MCF 10A (cell line): Measurements from ENCODE around the gene TAGLN3. TPM values are rescaled to one million over a fixed set of nuclear protein-coding genes. Genes with fewer than 3 reads are reported as not detected.

ENCODE experiments used
- BruUV-seq: library from RNA; stranded (reverse); fragments of 400-500 nt; replicated peaks from 2 replicates; lab custom pipeline; 2021; lab: Mats Ljungman, UMichigan
- CTCF ChIA-PET: fragments of 300-600 bp; sonication (Branson Sonifier 250); formaldehyde crosslinking; extraction: SDS; loops from one replicate; lab custom pipeline; 2021; ENCODE audit warnings: antibody characterized with exemption, inconsistent platforms; lab: Yijun Ruan, JAX
- POLR2A ChIA-PET: fragments of 300-600, 350-650 bp; sonication (Branson Sonifier 250); formaldehyde crosslinking; extraction: SDS; loops from one replicate; lab custom pipeline; 2020; ENCODE audit warnings: antibody characterized with exemption, inconsistent platforms; lab: Yijun Ruan, JAX
- DNase-seq: peaks from one replicate; pipeline ENCODE4 v3.0.0-alpha.2; 2018; ENCODE audit not compliant: unreplicated experiment
- H3K27ac Mint-ChIP-seq: one replicate; pipeline ENCODE4 v1.8.0; 2022; ENCODE audit warnings: mild to moderate bottlenecking, low read depth, mixed read lengths; ENCODE audit not compliant: unreplicated experiment
- H3K27me3 Mint-ChIP-seq: one replicate; pipeline ENCODE4 v1.8.0; 2022; ENCODE audit warnings: mixed read lengths; ENCODE audit not compliant: insufficient read depth, unreplicated experiment
- H3K36me3 Mint-ChIP-seq: one replicate; pipeline ENCODE4 v1.8.0; 2022; ENCODE audit warnings: mild to moderate bottlenecking, moderate library complexity, mixed read lengths; ENCODE audit not compliant: insufficient read depth, unreplicated experiment
- H3K4me1 Mint-ChIP-seq: one replicate; pipeline ENCODE4 v1.8.0; 2022; ENCODE audit warnings: mixed read lengths; ENCODE audit not compliant: insufficient read depth, unreplicated experiment
- H3K4me3 Mint-ChIP-seq: one replicate; pipeline ENCODE4 v1.8.0; 2022; ENCODE audit warnings: mild to moderate bottlenecking, moderate library complexity, mixed read lengths; ENCODE audit not compliant: unreplicated experiment
- H3K9me3 Mint-ChIP-seq: one replicate; pipeline ENCODE4 v1.8.0; 2022; ENCODE audit warnings: mixed read lengths; ENCODE audit not compliant: unreplicated experiment
- CTCF ChIP-seq: fragments of 200-600 bp; IDR thresholded peaks from one replicate; pipeline ENCODE4 v1.8.0; 2022; ENCODE audit warnings: antibody characterized with exemption, mild to moderate bottlenecking; ENCODE audit not compliant: unreplicated experiment
- intact Hi-C: fragments of 100-400 bp; cut with micrococcal nuclease; formaldehyde crosslinking; loops from 2 replicates; pipeline ENCODE4 v1.14.1; 2022
- total RNA-seq: library from RNA; stranded (reverse); gene quantifications from 2 replicates; pipeline ENCODE4 v1.2.3, GENCODE V29; 2022

Gene TAGLN3
- total RNA-seq, 1 experiment from 2014 or later, result not detected

GRCh38 chr3:111965484-111965883 lies 33.2 kb upstream of the TAGLN3 start:
- H3K4me1 Mint-ChIP-seq, result peaks cover 17% of the 10 kb centered on the region
- TF ChIP-seq CTCF, result no peak
- no peaks in the 10 kb centered on the region for H3K27me3 Mint-ChIP-seq
- POLR2A ChIA-PET, result interaction anchor here (1.0 to 4.1 kb wide), 4 partner anchors 13 to 248 kb away, joined by 5 to 18 read pairs (median 9); partner anchors contain the start of gene ABHD10
- intact Hi-C loops, result loop anchor here (5.0 kb wide), 1 partner anchor 388 kb away; no protein-coding TSS in a partner anchor
- CTCF ChIA-PET, result interaction anchor here (0.6 to 14.3 kb wide), 13 partner anchors 10 to 388 kb away, joined by 3 to 278 read pairs (median 5); partner anchors contain the start of genes ABHD10 and PHLDB2
- H3K9me3 Mint-ChIP-seq, result no peaks in the 10 kb centered on the region
- H3K27ac Mint-ChIP-seq, result no peak overlapping the region
- no TSS peak for BruUV-seq
- no peak for DNase-seq
- H3K36me3 Mint-ChIP-seq, result peaks cover 86% of the 10 kb centered on the region
- no peak overlapping the region for H3K4me3 Mint-ChIP-seq

- Mint-ChIP-seq H3K4me1 (peaks cover 11% of the 10 kb centered on the region), H3K4me3 (no peak overlapping the region), H3K27me3 (no peaks in the 10 kb centered on the region), H3K27ac (peak overlapping the region; percentile 5), H3K36me3 (peaks cover 96% of the 10 kb centered on the region), H3K9me3 (no peaks in the 10 kb centered on the region)
- ChIA-PET CTCF (interaction anchor here (0.5 to 14.3 kb wide), 31 partner anchors 8 to 473 kb away, joined by 3 to 278 read pairs (median 5); partner anchors contain the start of genes ABHD10 and PHLDB2), POLR2A (interaction anchor here (0.9 to 4.1 kb wide), 14 partner anchors 11 to 254 kb away, joined by 3 to 20 read pairs (median 6); partner anchors contain the start of gene ABHD10)
- intact Hi-C loops, result loop anchor here (1.0 to 5.0 kb wide), 6 partner anchors 72 to 390 kb away; no protein-coding TSS in a partner anchor
- no TSS peak for BruUV-seq
- TF ChIP-seq CTCF, result no peak
- DNase-seq, result no peak
These were observed 31.7 kb upstream of the TAGLN3 start for GRCh38 chr3:111967068-111967467.

GRCh38 chr3:111967651-111968274 lies 31.0 kb upstream of the TAGLN3 start:
- Mint-ChIP-seq H3K27me3 (no peaks in the 10 kb centered on the region), H3K4me1 (peaks cover 11% of the 10 kb centered on the region), H3K27ac (peak overlapping the region; percentile 5), H3K4me3 (no peak overlapping the region), H3K36me3 (peaks cover 96% of the 10 kb centered on the region), H3K9me3 (no peaks in the 10 kb centered on the region)
- intact Hi-C loops, result loop anchor here (1.0 to 5.0 kb wide), 6 partner anchors 72 to 390 kb away; no protein-coding TSS in a partner anchor
- CTCF ChIA-PET, result interaction anchor here (0.6 to 14.3 kb wide), 52 partner anchors 8 to 745 kb away, joined by 3 to 278 read pairs (median 4); partner anchors contain the start of genes ABHD10 and PHLDB2
- POLR2A ChIA-PET, result interaction anchor here (0.5 to 4.1 kb wide), 17 partner anchors 11 to 376 kb away, joined by 3 to 20 read pairs (median 5); partner anchors contain the start of gene ABHD10
- peak; percentile 86 for DNase-seq
- BruUV-seq, result no TSS peak
- TF ChIP-seq CTCF, result peak; percentile 86
